ENCODE measurements around the gene GNG7.
A peak's percentile ranks its signal among the peaks of the same experiment; 100 is the strongest.

GNG7 gene

DNA sequence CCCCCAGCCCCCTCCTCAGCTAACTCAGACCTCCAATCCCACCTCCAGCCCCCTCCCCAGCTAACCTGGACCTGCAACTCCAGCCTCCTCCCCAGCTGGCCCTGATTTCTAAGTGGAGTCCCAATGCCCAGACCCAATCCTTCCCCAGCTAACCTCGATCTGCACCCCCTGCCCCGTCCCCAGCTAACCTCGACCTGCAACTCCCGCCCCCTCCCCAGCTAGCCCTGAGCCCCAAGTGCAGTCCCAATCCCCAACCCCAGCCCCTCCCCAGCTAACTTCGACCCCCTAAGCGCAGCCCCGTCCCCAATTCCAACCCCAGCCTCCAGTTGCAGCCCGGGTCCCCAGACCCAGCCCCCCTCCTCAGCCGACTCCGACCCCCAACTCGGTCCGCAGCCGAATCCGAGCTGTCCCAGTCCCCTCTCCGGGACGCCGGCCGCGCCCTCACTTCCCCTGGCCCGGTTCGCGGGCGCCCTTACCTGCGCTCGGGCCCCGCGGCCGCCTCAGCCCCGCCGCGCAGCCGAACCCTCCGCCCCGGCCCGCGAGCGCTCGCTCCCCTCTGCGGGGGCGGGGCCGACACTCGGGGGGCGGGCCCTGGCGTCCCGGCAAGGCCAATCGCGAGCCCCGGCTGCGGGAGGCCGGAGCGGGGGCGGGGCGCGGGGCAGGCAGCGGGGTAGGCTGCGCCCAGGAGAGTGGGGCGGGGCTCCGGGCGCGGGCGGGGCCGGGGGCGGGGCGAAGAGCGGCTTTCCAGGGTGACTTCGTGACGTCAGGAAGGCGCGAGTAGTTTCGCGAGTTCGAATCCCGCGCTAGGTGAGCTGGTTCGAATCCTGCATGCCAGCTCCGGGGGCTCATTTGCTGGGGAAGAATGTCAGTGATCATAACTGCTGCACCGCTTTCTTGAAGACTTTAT is at the start of gene GNG7:
TSS of gene GNG7 (minus strand) at position 525 of the 907 bp plus-strand sequence. CDS start 182,006 bp downstream, outside the sequence.
- peak; percentile 96 for DNase-seq (ENCODE audit: low read depth)

DNA sequence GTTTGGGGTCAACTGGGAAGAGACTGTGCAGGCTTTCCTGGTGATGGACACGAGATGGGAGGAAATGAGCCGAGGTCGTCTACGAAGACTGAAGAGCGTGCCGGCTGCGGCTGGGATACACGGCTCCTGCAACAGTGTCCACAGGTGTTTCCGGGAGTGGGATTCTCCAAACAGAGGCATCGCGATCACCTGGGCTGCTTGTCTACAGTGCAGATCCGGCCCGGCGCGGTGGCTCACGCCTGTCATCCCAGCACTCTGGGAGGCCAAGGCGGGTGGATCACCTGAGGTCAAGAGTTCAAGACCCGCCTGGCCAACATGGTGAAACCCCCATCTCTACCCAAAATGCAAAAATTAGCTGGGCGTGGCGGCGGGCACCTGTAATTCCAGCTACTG is 48.9 kb upstream of the GNG7 start:
- DNase-seq (ENCODE audit: low read depth) = no peak

GRCh38 chr19:2750808-2751437 is 48.4 kb upstream of the GNG7 start:
- no peak for DNase-seq (ENCODE audit: low read depth)

DNA sequence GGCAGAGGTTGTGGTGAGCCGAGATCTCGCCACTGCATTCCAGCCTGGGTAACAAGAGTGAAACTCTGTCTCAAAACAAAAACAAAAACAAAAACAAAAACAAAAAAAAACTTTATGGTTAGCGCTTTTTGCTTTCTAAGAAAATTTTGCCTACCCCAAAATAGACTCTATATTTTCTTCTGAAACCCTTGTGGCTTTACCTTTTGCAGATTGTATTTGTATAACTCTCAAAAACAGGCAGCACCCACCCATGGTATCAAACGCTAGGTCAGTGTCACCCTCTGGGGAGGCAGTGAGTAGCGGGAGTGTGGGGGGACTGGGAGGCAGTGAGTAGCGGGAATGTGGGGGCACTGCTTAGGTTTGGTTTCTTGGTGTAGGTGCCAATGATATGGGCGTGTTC is 44.9 kb upstream of the GNG7 start:
- no peak for DNase-seq (ENCODE audit: low read depth)

DNA sequence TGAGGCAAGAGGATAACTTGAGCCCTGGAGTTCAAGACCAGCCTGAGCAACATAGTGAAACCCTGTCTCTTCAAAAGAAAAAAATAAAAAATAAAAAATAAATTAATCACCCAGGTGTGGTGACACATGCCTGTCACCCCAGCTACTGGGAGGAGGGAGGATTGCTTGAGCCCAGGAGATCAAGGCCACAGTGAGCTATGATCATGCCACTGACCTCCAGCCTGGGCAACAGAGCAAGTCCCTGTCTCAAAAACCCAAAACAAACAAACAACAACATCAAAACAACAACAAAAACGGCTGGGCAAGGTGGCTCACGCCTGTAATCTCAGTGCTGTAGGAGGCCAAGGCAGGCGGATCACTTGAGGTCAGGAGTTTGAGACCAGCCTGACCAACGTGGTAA is 41.6 kb upstream of the GNG7 start:
- DNase-seq (ENCODE audit: low read depth) = no peak

DNA sequence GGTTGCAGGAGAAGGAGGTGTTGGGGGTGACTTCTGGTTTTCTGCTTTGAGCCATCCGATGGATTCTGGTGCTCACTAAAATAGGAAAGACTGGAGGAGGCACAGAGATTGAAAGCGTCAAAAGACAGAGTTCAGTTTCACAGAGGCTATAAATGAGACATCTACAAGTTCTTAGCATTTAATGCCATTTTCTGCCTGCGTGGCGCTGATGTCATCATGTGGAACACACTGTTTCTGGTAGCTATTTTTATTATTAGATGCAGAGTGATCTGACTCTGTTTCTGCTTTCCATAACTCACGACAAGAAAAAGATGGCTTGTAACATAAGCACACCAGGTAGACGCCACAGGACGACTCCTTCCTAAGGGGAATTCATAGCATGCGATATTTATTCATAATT is 40.6 kb upstream of the GNG7 start:
- DNase-seq (ENCODE audit: low read depth) = no peak

GRCh38 chr19:2740314-2740656 is 37.8 kb upstream of the GNG7 start:
- no peak for DNase-seq (ENCODE audit: low read depth)

DNA sequence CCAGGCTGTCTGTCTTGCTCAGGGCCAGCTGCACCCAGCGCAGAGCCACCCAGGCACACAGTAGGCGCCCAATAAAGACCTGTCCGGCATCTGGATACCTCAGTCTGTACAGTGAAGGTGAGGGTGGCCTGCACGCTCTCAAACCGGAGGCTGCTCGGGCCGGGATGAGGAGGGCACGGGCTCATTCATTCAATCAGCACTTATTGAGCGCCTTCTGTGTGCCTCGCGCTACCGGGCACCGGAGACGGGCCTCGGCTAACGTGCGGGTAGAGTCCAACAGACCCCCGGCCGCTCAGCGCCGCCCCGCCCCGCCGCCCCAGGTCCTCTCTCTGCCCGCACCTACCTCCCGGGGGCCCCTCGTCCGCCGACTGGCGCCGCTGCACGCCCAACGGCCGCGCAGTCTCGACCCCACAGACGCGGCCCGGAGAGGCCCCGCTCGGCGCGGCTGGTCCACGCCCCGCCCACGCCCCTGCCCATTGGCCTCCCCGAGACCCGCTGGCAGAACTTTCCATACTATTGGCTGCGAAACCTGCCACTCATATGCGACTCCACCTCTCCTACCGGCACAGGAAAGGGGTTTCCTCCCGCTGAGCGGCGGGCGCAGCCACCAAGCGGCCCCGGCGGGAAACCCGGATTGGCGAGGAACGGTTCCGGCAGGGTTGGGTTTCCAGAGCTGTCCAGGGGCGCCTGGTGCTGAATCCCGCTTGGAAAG is 37.3 kb upstream of the GNG7 start, which contains the start of gene SLC39A3:
TSS of gene SLC39A3 (minus strand) at position 416 of the 712 bp plus-strand sequence. CDS start 2,760 bp downstream, outside the sequence.
- DNase-seq (ENCODE audit: low read depth) = peak; percentile 100

DNA sequence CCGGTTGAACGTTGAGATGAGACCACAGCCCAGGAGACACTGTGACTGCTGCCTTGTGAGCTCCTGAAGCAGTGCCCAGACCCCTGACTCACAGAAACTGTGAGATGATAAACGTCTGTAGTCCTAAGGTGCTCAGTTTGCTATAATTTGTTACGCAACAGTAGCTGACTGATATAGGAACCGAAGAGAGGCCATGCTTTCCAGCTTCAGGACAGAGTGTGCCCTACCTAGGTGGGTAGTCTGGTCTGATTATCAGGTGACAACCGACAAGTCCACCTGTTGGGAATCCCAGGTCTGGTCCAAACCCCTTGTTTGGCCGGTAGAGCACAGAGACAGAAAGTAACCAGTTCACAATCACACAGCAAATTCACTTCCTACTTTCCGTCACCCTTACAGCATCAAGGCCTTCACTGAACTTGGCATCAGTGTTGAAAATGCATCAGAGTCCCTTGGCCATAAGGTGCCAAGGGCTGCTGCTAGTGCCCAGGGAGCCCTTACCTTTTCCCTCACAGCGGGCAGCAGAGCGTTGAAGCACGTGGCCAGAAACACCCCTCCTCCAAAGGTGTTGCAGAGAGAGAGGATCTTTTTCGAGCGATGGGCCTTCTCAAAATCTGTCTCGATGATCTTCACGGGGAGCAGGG is 34.2 kb upstream of the GNG7 start:
- DNase-seq (ENCODE audit: low read depth) = no peak

DNA sequence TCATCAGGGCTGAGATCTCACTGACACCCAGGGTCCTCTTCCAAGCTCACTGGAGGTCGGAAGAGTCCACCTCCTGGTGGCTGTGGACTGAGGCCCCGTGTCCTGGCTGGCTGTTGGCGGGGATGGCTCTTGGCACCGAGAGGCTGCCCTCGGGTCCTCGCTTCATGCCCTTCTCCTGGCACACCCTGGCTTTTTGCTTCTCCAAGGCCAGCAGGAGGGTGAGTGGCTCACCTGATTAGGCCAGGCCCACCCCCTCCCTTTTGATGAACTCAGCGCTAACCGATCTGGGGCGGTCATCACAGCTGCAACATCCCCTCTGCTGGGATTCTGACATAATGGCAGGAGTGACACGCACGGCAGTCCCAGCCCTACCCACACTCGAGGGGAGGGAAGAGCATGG is 32.9 kb upstream of the GNG7 start:
- DNase-seq (ENCODE audit: low read depth) = no peak

- DNase-seq (ENCODE audit: low read depth) = no peak
Measured at GRCh38 chr19:2734589-2735288, 32.2 kb upstream of the GNG7 start.

DNA sequence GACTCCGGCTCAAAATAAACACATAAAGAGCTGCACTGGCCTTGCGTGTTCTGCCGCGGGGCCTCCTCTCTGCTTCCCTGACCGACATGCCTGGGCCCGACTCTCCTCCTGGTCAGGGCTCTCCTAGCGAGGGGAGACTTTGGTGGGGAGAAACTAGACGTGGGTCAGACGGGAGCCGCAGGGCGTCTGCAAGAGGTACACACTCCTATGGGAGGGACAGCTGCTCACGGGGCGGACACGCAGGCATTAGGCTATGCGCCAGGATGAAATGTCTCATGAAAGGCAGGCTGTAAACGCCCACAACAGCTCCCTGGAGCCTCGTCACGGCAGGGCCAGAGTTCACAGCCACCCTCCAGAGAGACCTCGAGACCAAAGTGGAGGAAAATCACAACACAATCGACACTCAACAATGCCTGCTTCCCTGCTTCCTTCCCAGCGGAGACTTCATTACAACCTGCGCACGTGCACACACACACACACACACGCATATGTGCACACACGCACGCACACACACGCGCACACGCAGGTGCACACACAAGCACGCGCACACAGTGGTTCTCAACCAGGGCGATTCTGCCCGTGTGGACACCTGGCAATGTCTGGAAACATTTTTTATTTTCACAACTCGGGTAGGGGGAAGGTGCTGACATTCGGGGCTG is 31.6 kb upstream of the GNG7 start:
- no peak for DNase-seq (ENCODE audit: low read depth)

DNA sequence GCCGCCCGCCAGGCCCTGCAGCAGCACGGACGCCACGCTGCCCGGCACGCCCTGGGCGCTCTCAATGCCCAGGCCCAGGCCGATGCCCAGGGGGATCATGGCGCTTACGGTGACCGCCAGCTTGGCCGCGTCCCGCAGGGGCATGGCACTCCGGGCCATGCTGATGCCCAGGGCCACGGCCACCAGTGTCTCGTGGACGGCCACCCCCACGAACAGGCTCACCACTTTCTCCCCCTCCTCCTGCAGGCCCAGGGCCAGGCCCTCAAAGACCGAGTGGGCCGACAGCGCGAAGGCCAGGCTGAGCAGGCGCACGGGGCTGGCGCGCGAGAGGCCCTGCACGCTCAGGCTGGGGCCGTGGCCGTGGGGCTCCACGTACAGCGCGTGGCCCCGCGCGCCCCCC is 30.4 kb upstream of the GNG7 start:
- no peak for DNase-seq (ENCODE audit: low read depth)

DNA sequence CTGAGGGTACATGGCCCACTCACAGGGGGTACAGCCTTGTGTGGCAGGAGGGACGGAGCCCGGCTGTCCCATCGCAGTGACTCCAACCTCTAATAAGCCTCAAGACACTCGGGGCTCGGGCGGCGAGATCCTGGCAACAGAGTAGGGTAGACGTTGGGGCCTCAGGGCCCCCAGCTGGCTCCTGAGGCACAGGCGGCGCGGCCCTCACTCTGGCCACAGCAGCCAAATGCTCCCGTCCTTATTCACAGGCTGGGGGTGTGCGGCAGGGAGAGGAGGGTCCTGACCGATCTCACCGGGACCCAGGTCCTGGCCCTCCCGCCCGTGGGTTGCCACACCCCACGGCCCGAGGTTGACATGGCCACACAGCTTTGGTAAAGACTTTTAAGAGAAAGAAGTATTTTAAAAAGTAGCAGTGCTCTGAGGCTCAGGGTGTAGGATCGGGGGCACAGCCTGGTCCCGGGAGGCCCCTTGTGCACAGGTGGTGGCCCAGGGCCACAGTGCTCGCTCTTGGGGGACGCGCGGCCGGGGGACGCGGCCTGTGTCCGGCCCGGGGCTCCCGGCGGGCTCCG is 29.7 kb upstream of the GNG7 start:
- no peak for DNase-seq (ENCODE audit: low read depth)

DNA sequence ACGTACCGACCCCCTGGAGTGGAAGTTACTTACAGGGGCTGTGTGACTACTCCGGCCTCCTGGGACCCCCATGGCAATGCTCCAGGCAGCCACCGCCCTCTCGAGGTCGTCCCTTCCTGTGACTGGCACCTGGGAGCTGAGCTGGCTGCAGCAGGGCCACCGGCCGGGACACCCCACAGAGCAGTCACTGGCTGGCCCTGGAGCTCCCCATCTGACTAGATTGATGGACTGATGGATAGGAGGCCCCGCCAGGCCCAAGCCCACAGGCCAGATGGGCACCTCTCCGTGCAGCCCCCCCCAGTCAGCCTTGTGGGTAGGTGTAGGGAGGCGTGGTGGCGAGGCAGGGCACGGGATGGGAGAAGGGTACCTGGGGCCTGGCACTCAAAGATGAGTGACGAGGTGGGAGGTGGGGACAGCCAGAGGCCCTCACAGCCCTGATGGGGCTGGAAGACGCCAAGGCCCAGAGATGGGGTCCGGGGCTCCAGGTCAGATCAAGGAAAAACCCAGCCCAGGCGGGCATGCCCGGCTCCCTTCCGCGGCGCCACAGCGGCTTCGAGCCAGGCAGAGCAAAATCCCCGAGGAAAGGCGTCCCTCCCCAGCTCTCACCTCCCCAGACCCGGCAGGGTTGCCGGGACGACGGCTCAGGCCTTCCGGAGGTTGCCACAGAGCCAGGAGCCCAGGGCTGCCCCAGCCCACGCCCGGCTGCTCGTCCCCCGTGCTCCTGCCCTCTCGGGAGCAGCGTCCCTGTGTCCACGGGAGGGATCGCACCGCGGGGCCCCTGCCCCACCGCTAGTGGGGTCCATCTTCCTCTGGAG is 28.9 kb upstream of the GNG7 start:
- DNase-seq (ENCODE audit: low read depth) = no peak

GRCh38 chr19:2729943-2730818 is 27.7 kb upstream of the GNG7 start:
- DNase-seq (ENCODE audit: low read depth) = no peak

DNA sequence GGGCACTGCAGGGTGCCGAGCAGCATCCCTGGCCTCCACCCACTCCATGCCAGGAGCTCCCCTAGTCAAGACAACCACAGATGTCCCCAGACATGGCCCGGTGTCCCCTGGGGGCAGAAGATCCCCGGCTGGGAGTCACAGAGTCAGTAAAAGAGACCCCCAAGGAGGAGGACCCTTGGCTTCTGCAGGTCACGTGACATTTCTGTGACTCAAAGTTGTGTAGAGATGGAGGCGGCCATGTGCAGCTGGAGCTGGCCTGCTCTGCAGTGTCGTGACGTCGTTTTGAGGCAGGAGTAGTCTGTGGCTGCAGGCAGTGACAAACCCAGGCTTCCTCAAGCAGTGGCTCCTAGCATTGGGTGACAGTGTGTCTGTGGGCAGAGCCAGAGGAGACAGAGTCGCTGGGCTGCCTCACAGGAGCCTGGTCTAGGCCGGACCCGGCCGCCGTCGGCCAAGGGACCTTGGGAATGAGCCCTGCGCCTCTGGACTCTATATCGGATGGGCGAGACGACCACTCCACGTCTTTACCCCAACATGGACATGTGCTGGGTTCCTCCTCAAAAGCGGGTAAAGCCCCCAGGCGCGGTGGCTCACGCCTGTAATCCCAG is 26.4 kb upstream of the GNG7 start:
- DNase-seq (ENCODE audit: low read depth) = no peak

GRCh38 chr19:2727640-2727944 is 25.1 kb upstream of the GNG7 start:
- DNase-seq (ENCODE audit: low read depth) = no peak

All from activated T-cell treated with anti-CD3 and anti-CD28 coated beads for 24 hours (primary cell).